K562 (cell line): ENCODE results near the gene RPS17. TPM values are rescaled to one million over a fixed set of nuclear protein-coding genes. Genes with fewer than 3 reads are reported as not detected.

Experiments used
- ATAC-seq: fragments of 200-7000 bp; cut with Tn5 transposase; 3 replicates; pipeline ENCODE4 v1.9.1; 2020; ENCODE audit warnings: moderate library complexity
- BruUV-seq: library from RNA; stranded (reverse); fragments of 400-500 nt; replicated peaks from 2 replicates; lab custom pipeline; 2021; lab: Mats Ljungman, UMichigan
- CTCF ChIA-PET: fragments of 300-600 bp; formaldehyde crosslinking; extraction: SDS; loops from one replicate; lab custom pipeline; 2021; ENCODE audit warnings: low intra/inter-chr PET ratio; lab: Yijun Ruan, JAX
- POLR2A ChIA-PET: fragments of 300-600, 350-650 bp; sonication (Branson Sonifier 250); formaldehyde crosslinking; extraction: SDS; loops from one replicate; lab custom pipeline; 2021; ENCODE audit warnings: antibody characterized with exemption, inconsistent platforms; lab: Yijun Ruan, JAX
- DNase-seq, 4 experiments: peaks; one replicate each; pipeline versions ENCODE4 v3.0.0 to v3.0.0-alpha.2; 2011 to 2018; ENCODE audit warnings: low spot score in 3 of 4, mixed read lengths in 3 of 4; ENCODE audit errors: extremely low read depth in 1 of 4
- FAIRE-seq: peaks from 2 replicates; lab custom pipeline; 2011; peaks lifted over from hg19 to GRCh38; lab: Jason Lieb, UNC
- H2AFZ ChIP-seq: 2 replicates; pipeline ENCODE4 v1.6.0; 2011; ENCODE audit warnings: low read depth, low read length, control low read depth, inconsistent platforms
- H3K27ac ChIP-seq: fragments of 200-600 bp; 3 replicates; pipeline ENCODE4 v1.8.0; 2011; ENCODE audit warnings: low read depth, mild to moderate bottlenecking, control low read depth, inconsistent platforms, low read length, moderate library complexity, mixed read lengths; ENCODE audit errors: extremely low read depth
- H3K27me3 ChIP-seq, 2 experiments: fragments of 300-600 bp in 1 of 2; 2 replicates in 1 of 2; 3 replicates in 1 of 2; pipeline versions ENCODE4 v1.6.0 to v1.8.0; 2011; ENCODE audit warnings: inconsistent platforms in 2 of 2, low read length in 2 of 2, mild to moderate bottlenecking in 1 of 2, mixed read lengths in 1 of 2, moderate library complexity in 1 of 2; ENCODE audit not compliant: control insufficient read depth in 2 of 2, insufficient read depth in 2 of 2
- H3K36me3 ChIP-seq: fragments of 300-600 bp; 3 replicates; pipeline ENCODE4 v1.8.0; 2011; ENCODE audit warnings: mild to moderate bottlenecking, low read length, inconsistent platforms; ENCODE audit not compliant: control insufficient read depth, insufficient read depth
- H3K4me1 ChIP-seq, 2 experiments: fragments of 200-600 bp in 1 of 2; replicated peaks in 1 of 2; 2 replicates in 1 of 2; 3 replicates in 1 of 2; pipeline versions ENCODE4 v1.5.1 to v1.8.0; 2011; ENCODE audit warnings: inconsistent platforms in 2 of 2, low read length in 2 of 2, mild to moderate bottlenecking in 1 of 2, mixed read lengths in 1 of 2, moderate library complexity in 1 of 2; ENCODE audit not compliant: control insufficient read depth in 2 of 2, insufficient read depth in 2 of 2
- H3K4me2 ChIP-seq: 2 replicates; pipeline ENCODE4 v1.6.1; 2011; ENCODE audit warnings: low read length, control low read depth, inconsistent platforms, mixed read lengths; ENCODE audit not compliant: insufficient read depth
- H3K4me3 ChIP-seq: fragments of 200-600 bp; sonication (generic), shearing (Covaris generic); 2 replicates; pipeline ENCODE4 v1.5.1; 2016; ENCODE audit warnings: control low read depth, inconsistent platforms
- H3K79me2 ChIP-seq: fragments of 200-600 bp; 3 replicates; pipeline ENCODE4 v1.8.0; 2011; ENCODE audit warnings: low read length, inconsistent platforms; ENCODE audit not compliant: control insufficient read depth, insufficient read depth
- H3K9ac ChIP-seq, 2 experiments: 2 replicates each; pipeline versions ENCODE4 v1.6.0 to v1.6.1; 2011; ENCODE audit warnings: low read depth in 2 of 2, low read length in 2 of 2, control low read depth in 1 of 2, inconsistent platforms in 1 of 2, mild to moderate bottlenecking in 1 of 2, mixed read lengths in 1 of 2; ENCODE audit not compliant: insufficient read depth in 1 of 2
- H3K9me1 ChIP-seq: one replicate; pipeline ENCODE4 v1.6.0; 2011; ENCODE audit warnings: inconsistent platforms, mild to moderate bottlenecking, low read length, moderate library complexity; ENCODE audit not compliant: control insufficient read depth, insufficient read depth
- H3K9me3 ChIP-seq: replicated peaks from 2 replicates; pipeline ENCODE4 v1.5.1; 2011; ENCODE audit warnings: low read depth, low read length, inconsistent platforms; ENCODE audit not compliant: control insufficient read depth, insufficient read depth
- H4K20me1 ChIP-seq: replicated peaks from 2 replicates; pipeline ENCODE4 v1.6.1; 2011; ENCODE audit warnings: low read length, inconsistent platforms, mixed read lengths; ENCODE audit not compliant: control insufficient read depth, insufficient read depth
- CEBPG ChIP-seq, 3 experiments: fragments of 200-800 bp in 1 of 3; sonication (Bioruptor generic) in 1 of 3; sonication (generic) in 1 of 3; formaldehyde crosslinking in 1 of 3; IDR thresholded peaks in 2 of 3; conservative IDR thresholded peaks in 1 of 3; 2 replicates each; pipeline versions ENCODE4 v1.6.1 to v1.8.0; 2016 to 2022; ENCODE audit warnings: missing compliant biosample characterization in 2 of 3, missing genetic modification characterization in 2 of 3, mild to moderate bottlenecking in 1 of 3, missing genetic modification reagents in 1 of 3
- CREBBP ChIP-seq: IDR thresholded peaks from one replicate; pipeline ENCODE4 v1.6.1; 2012; ENCODE audit warnings: low read depth, mild to moderate bottlenecking, control low read depth, inconsistent platforms, low read length
- E2F3 ChIP-seq: fragments of 250-450 bp; sonication (Bioruptor Pico); IDR thresholded peaks from 2 replicates; pipeline ENCODE4 v1.4.0; 2020; ENCODE audit warnings: mild to moderate bottlenecking
- E2F6 ChIP-seq, 2 experiments: IDR thresholded peaks; 2 replicates each; pipeline ENCODE4 v1.6.1; 2011; ENCODE audit warnings: borderline replicate concordance in 1 of 2, control low read depth in 1 of 2, low read depth in 1 of 2, low read length in 1 of 2, mild to moderate bottlenecking in 1 of 2, mixed read lengths in 1 of 2, moderate library complexity in 1 of 2; ENCODE audit not compliant: insufficient read depth in 1 of 2, insufficient read length in 1 of 2, poor library complexity in 1 of 2, severe bottlenecking in 1 of 2; ENCODE audit errors: extremely low read depth in 1 of 2
- EWSR1 ChIP-seq: fragments of 450-650 bp; IDR thresholded peaks from 2 replicates; pipeline ENCODE4 v1.6.1; 2018; ENCODE audit warnings: borderline replicate concordance, mild to moderate bottlenecking, low read depth, moderate library complexity; ENCODE audit not compliant: partially characterized antibody
- HNRNPK ChIP-seq: fragments of 200-400 bp; formaldehyde crosslinking; IDR thresholded peaks from one replicate; pipeline ENCODE4 v1.6.1; 2018; ENCODE audit warnings: mild to moderate bottlenecking, low read depth, low read length; ENCODE audit not compliant: poor library complexity, severe bottlenecking
- IFI16 ChIP-seq: fragments of 250-450 bp; sonication (Bioruptor Pico); IDR thresholded peaks from 2 replicates; pipeline ENCODE4 v2.1.2; 2022; ENCODE audit warnings: mild to moderate bottlenecking, inconsistent platforms
- KDM1A ChIP-seq, 2 experiments: fragments of 450-650 bp; IDR thresholded peaks; 2 replicates each; pipeline ENCODE4 v1.6.1; 2016; ENCODE audit warnings: mild to moderate bottlenecking in 2 of 2
- POLR3G ChIP-seq: IDR thresholded peaks from 2 replicates; pipeline ENCODE4 v1.6.1; 2011; ENCODE audit not compliant: insufficient read length, insufficient replicate concordance; ENCODE audit errors: extremely low read depth
- YY1 ChIP-seq, 3 experiments: IDR thresholded peaks; 2 replicates each; pipeline ENCODE4 v1.6.1; 2011; ENCODE audit warnings: low read length in 2 of 3, mild to moderate bottlenecking in 2 of 3, moderate library complexity in 2 of 3, borderline replicate concordance in 1 of 3, control low read depth in 1 of 3, low read depth in 1 of 3; ENCODE audit not compliant: insufficient read depth in 3 of 3, insufficient replicate concordance in 2 of 3, control insufficient read depth in 1 of 3, insufficient read length in 1 of 3; ENCODE audit errors: extremely low read depth in 1 of 3
- ZHX1 ChIP-seq: fragments of 150-350 bp; conservative IDR thresholded peaks from 2 replicates; pipeline ENCODE4 v1.6.1; 2014; ENCODE audit warnings: low read length
- ZNF197 ChIP-seq: fragments of 200-800 bp; sonication (Bioruptor generic); IDR thresholded peaks from 2 replicates; pipeline ENCODE4 v1.6.1; 2016; ENCODE audit warnings: low read depth, missing genetic modification characterization, missing compliant biosample characterization
- ZNF212 ChIP-seq: fragments of 450-650 bp; formaldehyde crosslinking; IDR thresholded peaks from 2 replicates; pipeline ENCODE4 v1.4.0; 2020; ENCODE audit warnings: mild to moderate bottlenecking
- ZNF436 ChIP-seq: fragments of 250-450, 450-650 bp; sonication (Bioruptor Pico); formaldehyde crosslinking; IDR thresholded peaks from 2 replicates; pipeline ENCODE4 v1.7.0; 2020; ENCODE audit warnings: mild to moderate bottlenecking
- ZNF561 ChIP-seq: fragments of 450-650 bp; formaldehyde crosslinking; conservative IDR thresholded peaks from 2 replicates; pipeline ENCODE4 v1.4.0; 2020; ENCODE audit warnings: mild to moderate bottlenecking, moderate library complexity
- ZNF586 ChIP-seq: fragments of 450-650 bp; formaldehyde crosslinking; conservative IDR thresholded peaks from 2 replicates; pipeline ENCODE4 v1.4.0; 2020; ENCODE audit warnings: mild to moderate bottlenecking, moderate library complexity
- WGBS: fragments of 100-300 bp; shearing (Covaris generic); methylation state at CpG from one replicate; pipeline ENCODE4 v1.1.6; 2016; ENCODE audit warnings: low coverage, mixed read lengths; ENCODE audit not compliant: insufficient coverage; ENCODE audit errors: missing lambda C conversion rate; 5-methylcytosine and 5-hydroxymethylcytosine counted together
- in situ Hi-C: fragments of 300-500 bp; cut with MboI; formaldehyde crosslinking; loops from 4 replicates; pipeline ENCODE4 v1.15.0; 2018; ENCODE audit warnings: inconsistent platforms, mixed read lengths
- intact Hi-C: fragments of 100-400 bp; cut with micrococcal nuclease; formaldehyde crosslinking; loops from 2 replicates; pipeline ENCODE4 v1.14.2; 2022
- polyA plus RNA-seq, 8 experiments: library from polyadenylated mRNA; depleted of rRNA in 4 of 8; stranded (reverse) in 5 of 8; unstranded in 3 of 8; fragments of >200 nt; fragmentation: Nextera tagmentation in 2 of 8; fragmentation: Illumina TruSeq in 1 of 8; extraction: Ambion mirVana in 2 of 8; extraction: Trizol in 1 of 8; gene quantifications; 2 replicates each; pipeline versions ENCODE4 v1.2.1 to v1.2.3, GENCODE V29; 2011 to 2014; ENCODE audit warnings: inconsistent platforms in 1 of 8, missing spikeins in 1 of 8
- total RNA-seq, 7 experiments: library from RNA; depleted of rRNA in 6 of 7; stranded (reverse); fragments of >200 nt in 6 of 7; fragmentation: Illumina TruSeq in 2 of 7; extraction: Trizol in 2 of 7; gene quantifications; 2 replicates each; pipeline versions ENCODE4 v1.2.1 to v1.2.3, GENCODE V29; 2011 to 2021; ENCODE audit warnings: low replicate concordance in 1 of 7

The RPS17 gene
- total and polyA plus RNA-seq, 9 of the 15 experiments (the other 6 are each of a cell fraction or from before 2014, with no cell fraction given) = 1,988 to 6,515 (median 5,229) TPM

- ATAC-seq (no peak), DNase-seq (no peak), FAIRE-seq (no peak)
- Histone ChIP-seq H3K79me2 (peaks cover 12% of the 10 kb centered on the region), H4K20me1 (no peaks in the 10 kb centered on the region; the same call in 1 of the 2 replicates), H3K9me1 (no peaks in the 10 kb centered on the region), H3K4me1 (peaks cover 20 to 21% of the 10 kb centered on the region in 2 experiments), H2AFZ (no peak overlapping the region), H3K27me3 (no peaks in the 10 kb centered on the region), H3K4me2 (no peak overlapping the region), H3K4me3 (no peak overlapping the region), H3K9ac (no peak overlapping the region), H3K9me3 (no peaks in the 10 kb centered on the region), H3K27ac (no peak overlapping the region), H3K36me3 (peaks cover 56% of the 10 kb centered on the region)
- POLR2A ChIA-PET = interaction anchor here (8.9 kb wide), 1 partner anchor 11 kb away, joined by 95 read pairs; no protein-coding TSS in a partner anchor
- CTCF ChIA-PET = no interaction called here
- intact Hi-C loops = no loop called here
- WGBS = 26% methylated on average over 3 of the region's 3 CpGs
- in situ Hi-C loops = no loop called here
- BruUV-seq = no TSS peak
- no peak for TF ChIP-seq ZHX1
- no peak for TF ChIP-seq ZNF586 (CRISPR knock-in tag)
- TF ChIP-seq POLR3G = no peak
- no peak for TF ChIP-seq KDM1A (IDR thresholded peaks at IDR 0.05)
- no peak for TF ChIP-seq E2F3 (CRISPR knock-in tag)
- TF ChIP-seq HNRNPK = no peak
- TF ChIP-seq ZNF197 (CRISPR knock-in tag) = no peak
- TF ChIP-seq YY1 (IDR thresholded peaks at IDR 0.05; ENCODE audit: borderline replicate concordance in 1 of 3, control insufficient read depth in 1 of 3, extremely low read depth in 1 of 3, insufficient read depth in 3 of 3, insufficient read length in 1 of 3, insufficient replicate concordance in 2 of 3, low read depth in 1 of 3, low read length in 2 of 3) = no peak
- TF ChIP-seq ZNF436 (CRISPR knock-in tag) = no peak
- no peak for TF ChIP-seq CREBBP
- TF ChIP-seq EWSR1 = no peak
- TF ChIP-seq CEBPG (CRISPR knock-in tag; IDR thresholded peaks at IDR 0.05) = no peak
- TF ChIP-seq CEBPG (tag; conservative IDR thresholded peaks at IDR 0.05 in 1 of 2, IDR thresholded peaks at IDR 0.05 in 1 of 2) = no peak
- TF ChIP-seq E2F6 (IDR thresholded peaks at IDR 0.05; ENCODE audit: borderline replicate concordance in 1 of 2, extremely low read depth in 1 of 2, insufficient read depth in 1 of 2, insufficient read length in 1 of 2, low read depth in 1 of 2, low read length in 1 of 2, poor library complexity in 1 of 2, severe bottlenecking in 1 of 2) = no peak
- no peak for TF ChIP-seq ZNF212 (CRISPR knock-in tag)
- no peak for TF ChIP-seq IFI16 (CRISPR knock-in tag)
- no peak for TF ChIP-seq ZNF561 (CRISPR knock-in tag)
Measured at GRCh38 chr15:82545002-82545401, 4.7 kb upstream of the RPS17 start.
